Keratinocyte (primary cell): Measurements from ENCODE around the gene STATH. TPM values are rescaled to one million over a fixed set of nuclear protein-coding genes. Genes with fewer than 3 reads are reported as not detected.
"Not testable (repeated sequence)": the region's sequence is repeated elsewhere in the genome, so short reads cannot be mapped to it uniquely, and the experiment has no call there.

ENCODE experiments used
- DNase-seq: peaks from one replicate; pipeline ENCODE4 v3.0.0-alpha.2; 2011; ENCODE audit warnings: low read depth, missing footprints, low spot score
- FAIRE-seq: peaks from 2 replicates; lab custom pipeline; 2011; peaks lifted over from hg19 to GRCh38; lab: Jason Lieb, UNC
- H2AFZ ChIP-seq: 2 replicates; pipeline ENCODE4 v1.6.0; 2012; ENCODE audit warnings: low read length, control low read depth, inconsistent platforms; ENCODE audit not compliant: control insufficient read depth
- H3K27ac ChIP-seq: 2 replicates; pipeline ENCODE4 v1.5.1; 2011; ENCODE audit warnings: low read length; ENCODE audit not compliant: control insufficient read depth, insufficient read depth
- H3K27me3 ChIP-seq: 3 replicates; pipeline ENCODE4 v1.6.0; 2011; ENCODE audit warnings: low read length; ENCODE audit not compliant: control insufficient read depth, insufficient read depth; ENCODE audit errors: extremely low read depth
- H3K36me3 ChIP-seq, 2 experiments: 2 replicates in 1 of 2; 3 replicates in 1 of 2; pipeline ENCODE4 v1.5.1; 2011; ENCODE audit warnings: low read length in 2 of 2, mild to moderate bottlenecking in 1 of 2; ENCODE audit not compliant: control insufficient read depth in 2 of 2, insufficient read depth in 2 of 2; ENCODE audit errors: extremely low read depth in 1 of 2
- H3K4me1 ChIP-seq: 3 replicates; pipeline ENCODE4 v1.5.1; 2011; ENCODE audit warnings: low read length; ENCODE audit not compliant: control insufficient read depth, insufficient read depth; ENCODE audit errors: extremely low read depth
- H3K4me2 ChIP-seq: 3 replicates; pipeline ENCODE4 v1.6.0; 2011; ENCODE audit warnings: low read depth, low read length; ENCODE audit not compliant: control insufficient read depth, insufficient read depth; ENCODE audit errors: extremely low read depth
- H3K4me3 ChIP-seq, 3 experiments: fragments of 200-600 bp in 1 of 3; sonication (generic) in 1 of 3; 2 replicates in 2 of 3; 3 replicates in 1 of 3; pipeline ENCODE4 v1.5.1; 2011 to 2016; ENCODE audit warnings: low read length in 3 of 3, mild to moderate bottlenecking in 3 of 3, control low read depth in 2 of 3, inconsistent platforms in 1 of 3, low read depth in 1 of 3, mixed read lengths in 1 of 3, mixed run types in 1 of 3, moderate library complexity in 1 of 3; ENCODE audit not compliant: control insufficient read depth in 2 of 3, insufficient read depth in 2 of 3; ENCODE audit errors: extremely low read depth in 1 of 3
- H3K79me2 ChIP-seq: 2 replicates; pipeline ENCODE4 v1.6.0; 2012; ENCODE audit warnings: low read length; ENCODE audit not compliant: control insufficient read depth, insufficient read depth
- H3K9ac ChIP-seq: 3 replicates; pipeline ENCODE4 v1.6.0; 2011; ENCODE audit warnings: low read length; ENCODE audit not compliant: control insufficient read depth, insufficient read depth; ENCODE audit errors: extremely low read depth
- H3K9me1 ChIP-seq: 3 replicates; pipeline ENCODE4 v1.6.0; 2011; ENCODE audit warnings: low read length; ENCODE audit not compliant: control insufficient read depth, insufficient read depth; ENCODE audit errors: extremely low read depth
- H3K9me3 ChIP-seq: 2 replicates; pipeline ENCODE4 v1.5.1; 2012; ENCODE audit warnings: low read depth, low read length; ENCODE audit not compliant: control insufficient read depth
- H4K20me1 ChIP-seq: 3 replicates; pipeline ENCODE4 v1.6.0; 2011; ENCODE audit warnings: low read length; ENCODE audit not compliant: control insufficient read depth, insufficient read depth; ENCODE audit errors: extremely low read depth
- CTCF ChIP-seq, 3 experiments: IDR thresholded peaks in 1 of 3; conservative IDR thresholded peaks in 1 of 3; optimal IDR thresholded peaks in 1 of 3; 2 replicates in 2 of 3; 3 replicates in 1 of 3; pipeline versions ENCODE3 to v1.5.1; 2011; ENCODE audit warnings: low read length in 3 of 3, mild to moderate bottlenecking in 3 of 3, moderate library complexity in 2 of 3, control low read depth in 1 of 3, inconsistent platforms in 1 of 3; ENCODE audit not compliant: insufficient read depth in 2 of 3; ENCODE audit errors: extremely low read depth in 1 of 3
- EZH2 ChIP-seq: IDR thresholded peaks from one replicate; pipeline ENCODE4 v1.6.1; 2012; ENCODE audit warnings: inconsistent platforms, mild to moderate bottlenecking, low read length, moderate library complexity
- dilution Hi-C: fragments of 300-500 bp; cut with MboI; formaldehyde crosslinking; loops from one replicate; pipeline ENCODE4 v1.7.0; 2020; ENCODE audit warnings: low sequenced_read_pairs; ENCODE audit not compliant: extremely low pct_ligation_motif_present
- polyA plus RNA-seq, 5 experiments: library from polyadenylated mRNA; depleted of rRNA in 3 of 5; stranded (reverse) in 3 of 5; stranded (forward) in 1 of 5; unstranded in 1 of 5; fragments of >200 nt; gene quantifications; 1 replicate in 1 of 5; 2 replicates in 3 of 5; 3 replicates in 1 of 5; pipeline versions ENCODE4 v1.2.1 to v1.2.3, GENCODE V29; 2011 to 2012; ENCODE audit warnings: missing spikeins in 2 of 5, low read depth in 1 of 5, low replicate concordance in 1 of 5

STATH gene
- polyA plus RNA-seq, 1 donor (not counting 4 experiments of a cell fraction or from before 2014, with no cell fraction given) = not detected

DNA sequence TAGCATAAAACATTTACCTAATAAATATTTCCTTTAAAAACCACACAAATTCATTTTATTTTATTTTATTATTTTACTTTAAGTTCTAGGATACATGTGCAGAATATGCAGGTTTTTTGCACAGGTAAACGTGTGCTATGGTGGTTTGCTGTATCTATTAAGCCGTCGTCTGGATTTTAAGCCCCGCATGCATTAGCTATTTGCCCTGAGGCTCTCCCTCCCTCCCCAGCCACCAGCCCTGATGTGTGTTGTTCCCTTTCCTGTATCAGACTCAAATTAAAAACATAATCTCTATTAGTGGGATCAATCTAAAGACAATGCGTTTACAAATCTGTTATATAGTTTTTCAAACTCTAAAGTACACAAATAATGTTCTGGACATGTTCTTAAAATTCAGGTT lies 31.2 kb downstream of the STATH start:
- Histone ChIP-seq H3K4me2 (no peak overlapping the region), H3K4me1 (no peaks in the 10 kb centered on the region), H3K9me3 (no peaks in the 10 kb centered on the region), H3K9me1 (no peaks in the 10 kb centered on the region), H3K27ac (no peak overlapping the region), H2AFZ (no peak overlapping the region), H3K9ac (no peak overlapping the region), H3K27me3 (no peaks in the 10 kb centered on the region), H3K36me3 (no peaks in the 10 kb centered on the region), H4K20me1 (no peaks in the 10 kb centered on the region), H3K79me2 (no peaks in the 10 kb centered on the region), H3K4me3 (no peak overlapping the region)
- TF ChIP-seq EZH2 = no peak
- TF ChIP-seq CTCF (optimal IDR thresholded peaks at IDR 0.05 in 1 of 3, IDR thresholded peaks at IDR 0.05 in 1 of 3, conservative IDR thresholded peaks at IDR 0.05 in 1 of 3; ENCODE audit: extremely low read depth in 1 of 3, insufficient read depth in 2 of 3, low read length in 3 of 3) = no peak
- dilution Hi-C loops = no loop called here
- no peak for FAIRE-seq
- no peak for DNase-seq

DNA sequence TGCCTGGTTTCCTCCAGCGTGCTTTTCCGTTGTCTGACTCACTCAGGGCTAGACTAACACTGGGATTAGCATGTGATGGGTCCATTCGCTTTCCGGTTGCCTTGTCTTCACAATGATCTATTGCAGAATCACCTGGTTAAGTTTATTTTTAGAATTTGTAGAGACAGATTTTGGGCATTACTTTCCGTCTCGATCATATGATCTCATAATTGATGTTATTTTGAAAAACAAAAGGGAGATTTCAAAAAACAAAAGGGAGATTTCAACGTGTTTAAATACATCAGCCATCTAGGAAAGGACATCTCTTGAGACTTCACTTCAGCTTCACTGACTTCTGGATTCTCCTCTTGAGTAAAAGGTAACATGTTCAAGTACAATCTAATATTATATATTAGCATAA lies 32.4 kb downstream of the STATH start, which contains the start of gene HTN3:
HTN3 (plus strand) TSS at position 301 of the 400 bp plus-strand sequence. CDS start 2,282 bp downstream, outside the sequence.
- H3K27ac ChIP-seq, H4K20me1 ChIP-seq, DNase-seq, H3K4me1 ChIP-seq, H3K4me3 ChIP-seq, H3K79me2 ChIP-seq, H3K27me3 ChIP-seq, H2AFZ ChIP-seq, H3K4me2 ChIP-seq, H3K9ac ChIP-seq, H3K9me3 ChIP-seq, H3K9me1 ChIP-seq, H3K36me3 ChIP-seq, dilution Hi-C loops: not testable (repeated sequence)
- FAIRE-seq = peak; percentile 13

- H3K9me1 ChIP-seq, H2AFZ ChIP-seq, DNase-seq, dilution Hi-C loops, FAIRE-seq, H3K79me2 ChIP-seq, H4K20me1 ChIP-seq, H3K27ac ChIP-seq, H3K9me3 ChIP-seq, H3K36me3 ChIP-seq, H3K4me1 ChIP-seq, H3K27me3 ChIP-seq, H3K9ac ChIP-seq, H3K4me3 ChIP-seq, H3K4me2 ChIP-seq: not testable (repeated sequence)
These were observed 41.8 kb downstream of the STATH start for GRCh38 chr4:70037559-70037958.

GRCh38 chr4:70039928-70040327 lies 44.2 kb downstream of the STATH start:
- H3K27me3 ChIP-seq, H3K4me3 ChIP-seq, H3K9me3 ChIP-seq, H2AFZ ChIP-seq, H3K9ac ChIP-seq, H3K79me2 ChIP-seq, H4K20me1 ChIP-seq, dilution Hi-C loops, H3K4me1 ChIP-seq, H3K9me1 ChIP-seq, DNase-seq, H3K4me2 ChIP-seq, FAIRE-seq, H3K27ac ChIP-seq, H3K36me3 ChIP-seq: not testable (repeated sequence)
